Hematopoietic multipotent progenitor cell (in vitro differentiated cells): ENCODE data around the gene RAB39A. TPM values are rescaled to one million over a fixed set of nuclear protein-coding genes. Genes with fewer than 3 reads are reported as not detected.

Experiments
- total RNA-seq: library from RNA; depleted of rRNA; stranded (reverse); fragments of >200 nt; gene quantifications from one replicate; pipeline ENCODE4 v1.2.3, GENCODE V29; 2012

RAB39A gene
- total RNA-seq, 1 donor = under 0.01 TPM

Other genes starting within 250 kb of the RAB39A start
- not detected for gene SLN, start 216.4 kb upstream of the RAB39A start, total RNA-seq
- gene SLC35F2, start 69.7 kb upstream of the RAB39A start, total RNA-seq = 27.5 TPM
- 29.4 TPM for gene CUL5, start 80.5 kb downstream of the RAB39A start, total RNA-seq
- 22.1 TPM for gene ACAT1, start 193.1 kb downstream of the RAB39A start, total RNA-seq